Measurements from ENCODE around the gene PDE6C. TPM values are rescaled to one million over a fixed set of nuclear protein-coding genes. Genes with fewer than 3 reads are reported as not detected.

Gene PDE6C
- total and polyA plus RNA-seq, 2 donors: 0.06 TPM; not detected in 1

DNA sequence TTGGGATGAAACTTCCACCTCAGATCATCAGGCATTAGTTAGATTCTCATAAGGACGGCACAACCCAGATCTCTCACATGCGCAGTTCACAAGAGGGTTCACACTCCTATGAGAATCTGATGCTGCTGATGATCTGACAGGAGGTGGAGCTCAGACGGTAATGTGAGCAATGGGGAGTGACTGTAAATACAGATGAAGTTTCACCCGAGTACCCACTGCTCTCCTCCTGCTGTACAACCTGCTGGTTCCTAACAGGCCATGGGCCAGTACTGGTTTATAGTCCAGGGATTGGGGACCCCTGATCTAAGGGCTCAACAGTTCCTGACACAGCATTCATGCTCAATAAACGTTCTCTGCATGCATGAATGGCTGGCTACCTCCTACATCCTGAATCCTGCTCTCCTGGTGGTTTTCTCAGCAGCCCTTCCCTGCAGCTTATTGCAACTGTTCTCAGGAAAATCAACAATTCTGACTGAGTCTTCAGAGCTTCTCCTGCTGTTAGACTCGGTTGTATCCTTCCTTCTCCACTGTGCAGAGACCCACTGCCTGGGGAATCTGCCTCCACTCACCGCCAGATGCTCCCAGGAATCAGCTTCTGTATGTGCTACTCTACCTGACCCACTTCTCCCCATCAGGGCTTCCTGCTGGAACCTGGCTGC lies 17.4 kb downstream of the PDE6C start:
- DNase-seq (ENCODE audit: extremely low spot score): no peak
- Histone ChIP-seq H3K36me3 (ENCODE audit: insufficient read depth) (no peaks in the 10 kb centered on the region), H3K4me3 (ENCODE audit: low read depth, low read length) (no peak overlapping the region), H3K27ac (ENCODE audit: low read depth) (no peak overlapping the region), H3K4me1 (ENCODE audit: insufficient read depth) (no peaks in the 10 kb centered on the region)
- WGBS: 60% methylated on average over 7 of the region's 7 CpGs

GRCh38 chr10:93630625-93631557 lies 18.6 kb downstream of the PDE6C start:
- Histone ChIP-seq H3K4me3 (ENCODE audit: low read depth, low read length) (no peak overlapping the region), H3K27ac (ENCODE audit: low read depth) (no peak overlapping the region), H3K4me1 (ENCODE audit: insufficient read depth) (no peaks in the 10 kb centered on the region), H3K36me3 (ENCODE audit: insufficient read depth) (no peaks in the 10 kb centered on the region)
- 74% methylated on average over 15 of the region's 15 CpGs for WGBS
- DNase-seq (ENCODE audit: extremely low spot score): no peak

- 90% methylated on average over 7 of the region's 7 CpGs for WGBS
- Histone ChIP-seq H3K36me3 (ENCODE audit: insufficient read depth) (no peaks in the 10 kb centered on the region), H3K4me1 (ENCODE audit: insufficient read depth) (no peaks in the 10 kb centered on the region), H3K27ac (ENCODE audit: low read depth) (no peak overlapping the region), H3K4me3 (ENCODE audit: low read depth, low read length) (no peak overlapping the region)
- DNase-seq (ENCODE audit: extremely low spot score): no peak
Observed at GRCh38 chr10:93639791-93640190, 27.5 kb downstream of the PDE6C start.

DNA sequence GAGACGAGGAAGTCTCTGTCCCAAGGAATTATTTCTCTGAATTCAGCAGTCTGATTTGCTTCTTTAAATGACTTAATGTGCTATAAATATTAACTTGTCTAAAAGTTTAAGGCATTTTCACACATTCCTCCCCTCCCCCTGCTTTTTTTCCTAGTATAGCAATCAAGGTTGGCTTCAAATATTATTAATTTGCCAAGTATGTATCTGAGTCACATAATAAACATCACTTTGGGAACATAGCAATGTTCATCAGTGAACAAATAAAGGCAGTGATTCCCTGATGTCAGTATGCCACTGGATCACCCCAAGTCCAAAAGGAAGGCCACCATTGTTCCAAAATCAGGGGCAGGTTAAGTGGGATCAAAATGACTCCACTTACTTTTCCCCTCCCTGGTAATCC lies 40.5 kb downstream of the PDE6C start:
- no peaks in the 10 kb centered on the region for H3K4me1 ChIP-seq (ENCODE audit: insufficient read depth)
- H3K27ac ChIP-seq (ENCODE audit: low read depth): no peak overlapping the region
- DNase-seq (ENCODE audit: extremely low spot score): no peak
- H3K36me3 ChIP-seq (ENCODE audit: insufficient read depth): peaks cover 1% of the 10 kb centered on the region
- WGBS: 85% methylated on average over 1 of the region's 1 CpG
- no peak overlapping the region for H3K4me3 ChIP-seq (ENCODE audit: low read depth, low read length)

DNA sequence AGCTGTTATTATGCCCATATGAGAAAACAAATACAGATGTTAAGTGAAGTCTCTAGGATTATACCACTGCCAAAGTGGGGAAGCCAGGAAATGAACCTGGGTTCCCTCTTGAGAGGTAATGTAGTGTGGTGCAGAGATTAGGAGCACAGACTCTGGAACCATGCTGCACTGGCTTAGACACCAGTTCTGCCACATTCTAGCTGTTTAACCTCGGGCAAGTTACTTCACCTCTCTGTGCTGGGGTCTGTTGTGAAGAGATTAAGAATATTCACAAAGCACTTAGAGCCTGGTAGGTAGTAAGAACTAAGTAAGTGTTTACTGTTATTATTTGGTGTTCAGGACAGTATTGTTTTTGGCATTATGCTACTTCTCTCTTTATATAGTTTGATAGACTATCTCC lies 41.9 kb downstream of the PDE6C start:
- no peak for DNase-seq (ENCODE audit: extremely low spot score)
- WGBS: 90% methylated on average over 1 of the region's 1 CpG
- no peak overlapping the region for H3K27ac ChIP-seq (ENCODE audit: low read depth)

DNA sequence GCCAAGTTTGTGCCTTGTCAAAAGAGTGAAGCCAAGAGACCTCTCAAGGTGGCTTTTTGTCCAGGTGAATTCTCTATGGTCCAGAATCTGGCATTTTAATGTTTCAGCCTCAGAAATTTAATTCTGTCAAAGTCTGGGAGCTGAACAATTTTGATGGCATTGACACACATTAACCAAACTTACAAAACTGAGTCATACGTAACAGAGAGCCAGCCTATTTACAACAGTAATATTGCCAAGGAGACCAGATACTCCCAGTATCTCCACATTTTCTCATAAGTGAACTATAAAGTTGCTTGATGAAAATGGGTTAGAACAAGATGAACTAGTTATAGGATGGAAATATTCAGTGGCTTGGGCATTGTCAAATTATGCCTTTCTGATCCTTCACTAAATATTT lies 43.8 kb downstream of the PDE6C start:
- H3K4me1 ChIP-seq (ENCODE audit: insufficient read depth): no peaks in the 10 kb centered on the region
- no peak overlapping the region for H3K27ac ChIP-seq (ENCODE audit: low read depth)
- WGBS: 73% methylated on average over 1 of the region's 1 CpG
- no peak overlapping the region for H3K4me3 ChIP-seq (ENCODE audit: low read depth, low read length)
- no peaks in the 10 kb centered on the region for H3K36me3 ChIP-seq (ENCODE audit: insufficient read depth)
- DNase-seq (ENCODE audit: extremely low spot score): no peak

More for the DNA sequence above, 41.9 kb downstream of the PDE6C start:
- H3K36me3 ChIP-seq (ENCODE audit: insufficient read depth): peaks cover 1% of the 10 kb centered on the region
- no peak overlapping the region for H3K4me3 ChIP-seq (ENCODE audit: low read depth, low read length)
- no peaks in the 10 kb centered on the region for H3K4me1 ChIP-seq (ENCODE audit: insufficient read depth)

DNA sequence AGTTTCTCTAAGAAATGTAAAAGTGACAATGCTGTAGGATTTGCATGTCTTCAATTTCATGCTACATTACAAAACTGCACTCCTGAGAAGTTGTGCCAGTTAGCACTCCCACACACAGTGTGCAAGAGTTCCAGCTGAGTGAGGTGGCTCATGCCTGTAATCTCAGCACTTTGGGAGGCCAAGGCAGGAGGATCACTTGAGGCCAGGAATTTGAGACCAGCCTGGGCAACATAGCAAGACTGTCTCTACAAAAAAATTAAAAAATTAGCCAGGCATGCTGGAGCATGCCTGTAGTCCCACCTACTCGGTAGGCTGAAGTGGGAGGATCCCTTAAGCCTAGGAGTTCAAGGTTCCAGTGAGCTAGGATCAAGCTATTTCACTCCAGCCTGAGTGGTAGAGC lies 45.4 kb downstream of the PDE6C start:
- Histone ChIP-seq H3K4me1 (ENCODE audit: insufficient read depth) (no peaks in the 10 kb centered on the region), H3K4me3 (ENCODE audit: low read depth, low read length) (no peak overlapping the region), H3K27ac (ENCODE audit: low read depth) (no peak overlapping the region), H3K36me3 (ENCODE audit: insufficient read depth) (no peaks in the 10 kb centered on the region)
- 70% methylated on average over 1 of the region's 1 CpG for WGBS
- no peak for DNase-seq (ENCODE audit: extremely low spot score)

DNA sequence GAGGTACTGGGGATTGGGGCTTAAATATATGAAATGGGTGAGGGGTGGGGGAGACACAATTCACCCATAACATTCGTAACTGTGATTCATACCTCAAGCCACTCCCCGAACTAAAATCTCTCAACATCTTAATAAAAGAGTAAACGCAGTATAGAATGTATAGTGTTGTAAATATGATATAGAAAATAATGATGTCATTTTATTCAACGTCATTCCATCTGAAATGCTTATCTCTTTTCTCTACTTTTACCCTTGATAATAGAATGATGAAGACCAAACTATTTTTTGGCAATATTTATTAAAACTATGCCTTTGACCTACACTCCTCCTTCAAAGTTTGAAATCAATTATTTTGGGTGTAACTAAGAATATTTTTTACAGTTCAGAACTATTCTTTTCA lies 53.7 kb downstream of the PDE6C start:
- WGBS: 98% methylated on average over 4 of the region's 4 CpGs
- Histone ChIP-seq H3K36me3 (ENCODE audit: insufficient read depth) (no peaks in the 10 kb centered on the region), H3K4me3 (ENCODE audit: low read depth, low read length) (no peak overlapping the region), H3K4me1 (ENCODE audit: insufficient read depth) (no peaks in the 10 kb centered on the region), H3K27ac (ENCODE audit: low read depth) (no peak overlapping the region)
- DNase-seq (ENCODE audit: extremely low spot score): no peak

- no peak for DNase-seq (ENCODE audit: extremely low spot score)
- Histone ChIP-seq H3K4me3 (ENCODE audit: low read depth, low read length) (no peak overlapping the region), H3K36me3 (ENCODE audit: insufficient read depth) (no peaks in the 10 kb centered on the region), H3K27ac (ENCODE audit: low read depth) (no peak overlapping the region), H3K4me1 (ENCODE audit: insufficient read depth) (no peaks in the 10 kb centered on the region)
- WGBS: 95% methylated on average over 3 of the region's 3 CpGs
Observed at GRCh38 chr10:93667795-93668194, 55.5 kb downstream of the PDE6C start.

- Histone ChIP-seq H3K27ac (ENCODE audit: low read depth) (no peak overlapping the region), H3K4me3 (ENCODE audit: low read depth, low read length) (no peak overlapping the region), H3K36me3 (ENCODE audit: insufficient read depth) (no peaks in the 10 kb centered on the region), H3K4me1 (ENCODE audit: insufficient read depth) (no peaks in the 10 kb centered on the region)
- no peak for DNase-seq (ENCODE audit: extremely low spot score)
Observed at GRCh38 chr10:93670372-93670771, 58.0 kb downstream of the PDE6C start.

DNA sequence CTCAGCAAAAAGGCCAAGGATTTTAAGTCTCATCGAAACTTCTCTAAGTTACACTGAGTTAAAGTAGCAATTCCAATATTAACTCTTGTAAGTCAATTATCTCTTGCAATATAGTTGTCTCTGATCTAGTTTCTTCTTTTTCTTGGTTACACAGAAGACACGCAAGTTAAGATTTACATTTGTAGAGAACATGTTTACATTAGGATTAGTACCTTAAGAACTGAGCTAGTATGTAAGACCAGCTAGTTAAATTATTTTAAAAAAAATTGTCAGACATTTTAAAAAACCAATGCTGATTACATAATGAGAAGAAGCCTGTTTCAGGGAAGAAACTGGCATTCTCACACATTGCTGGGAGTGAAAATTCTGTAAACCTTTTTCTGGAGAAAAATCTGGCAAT lies 58.7 kb downstream of the PDE6C start:
- Histone ChIP-seq H3K4me1 (ENCODE audit: insufficient read depth) (no peaks in the 10 kb centered on the region), H3K27ac (ENCODE audit: low read depth) (no peak overlapping the region), H3K4me3 (ENCODE audit: low read depth, low read length) (no peak overlapping the region), H3K36me3 (ENCODE audit: insufficient read depth) (no peaks in the 10 kb centered on the region)
- WGBS: 69% methylated on average over 2 of the region's 2 CpGs
- no peak for DNase-seq (ENCODE audit: extremely low spot score)

- no peak overlapping the region for H3K27ac ChIP-seq (ENCODE audit: low read depth)
- DNase-seq (ENCODE audit: extremely low spot score): no peak
- WGBS: 97% methylated on average over 2 of the region's 2 CpGs
- H3K4me1 ChIP-seq (ENCODE audit: insufficient read depth): no peaks in the 10 kb centered on the region
- peaks cover 2% of the 10 kb centered on the region for H3K36me3 ChIP-seq (ENCODE audit: insufficient read depth)
- H3K4me3 ChIP-seq (ENCODE audit: low read depth, low read length): no peak overlapping the region
Observed at GRCh38 chr10:93672022-93672678, 59.8 kb downstream of the PDE6C start.

DNA sequence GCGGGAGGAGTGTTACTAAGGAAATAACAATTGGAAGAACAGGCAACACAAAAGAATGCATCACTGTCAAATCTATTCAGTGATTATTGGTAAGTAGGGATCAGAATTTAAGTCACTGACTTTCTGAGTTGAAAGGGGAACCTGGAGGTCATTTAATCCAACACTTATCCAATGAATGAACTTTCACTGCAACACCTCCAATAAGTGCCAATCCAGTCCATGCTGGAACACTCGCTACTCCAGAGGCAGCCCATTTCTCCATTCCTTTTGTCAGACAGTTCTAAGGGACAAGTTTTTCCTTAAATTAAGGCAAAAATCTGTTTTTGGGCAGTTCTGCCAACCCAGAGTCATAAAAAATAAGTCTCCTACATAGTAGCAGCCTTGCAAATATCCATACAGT lies 60.6 kb downstream of the PDE6C start:
- H3K4me3 ChIP-seq (ENCODE audit: low read depth, low read length): no peak overlapping the region
- no peak for DNase-seq (ENCODE audit: extremely low spot score)
- no peaks in the 10 kb centered on the region for H3K4me1 ChIP-seq (ENCODE audit: insufficient read depth)
- peaks cover 2% of the 10 kb centered on the region for H3K36me3 ChIP-seq (ENCODE audit: insufficient read depth)
- H3K27ac ChIP-seq (ENCODE audit: low read depth): no peak overlapping the region
- WGBS: 93% methylated on average over 2 of the region's 2 CpGs

DNA sequence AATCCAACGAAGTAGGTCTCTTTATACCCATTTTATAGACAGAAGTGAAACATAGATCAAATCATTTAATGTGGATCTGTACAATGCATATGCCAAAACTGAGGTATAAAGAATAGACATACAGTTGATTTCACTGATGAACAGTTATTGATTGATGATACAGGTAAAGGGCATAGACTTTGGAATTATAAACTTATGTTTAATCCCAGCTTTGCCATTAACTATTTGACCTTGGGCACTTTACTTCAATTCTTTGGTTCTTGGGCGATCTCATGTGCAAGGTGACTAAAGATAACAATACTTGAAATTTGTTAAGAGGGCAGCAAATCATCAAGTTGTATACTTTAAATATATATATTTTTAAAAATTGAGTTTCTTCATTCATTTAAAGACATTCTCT lies 61.5 kb downstream of the PDE6C start:
- H3K27ac ChIP-seq (ENCODE audit: low read depth): no peak overlapping the region
- H3K36me3 ChIP-seq (ENCODE audit: insufficient read depth): peaks cover 2% of the 10 kb centered on the region
- no peak for DNase-seq (ENCODE audit: extremely low spot score)
- 88% methylated on average over 2 of the region's 2 CpGs for WGBS
- H3K4me3 ChIP-seq (ENCODE audit: low read depth, low read length): no peak overlapping the region
- no peaks in the 10 kb centered on the region for H3K4me1 ChIP-seq (ENCODE audit: insufficient read depth)
